Stimulated activated CD8-positive, alpha-beta memory T cell treated with anti-CD3 and anti-CD28 coated beads, Interleukin-2, amount 100 ng/mL, for 48 hours (primary cell): ENCODE data around the gene PBXIP1.
"Not testable (repeated sequence)": the region's sequence is repeated elsewhere in the genome, so short reads cannot be mapped to it uniquely, and the experiment has no call there.

Experiments used
- DNase-seq, 2 donors: peaks; one replicate each; pipeline ENCODE4 v3.0.0-alpha.2; 2020; ENCODE audit warnings: low read depth in 2 of 2

PBXIP1 gene

DNA sequence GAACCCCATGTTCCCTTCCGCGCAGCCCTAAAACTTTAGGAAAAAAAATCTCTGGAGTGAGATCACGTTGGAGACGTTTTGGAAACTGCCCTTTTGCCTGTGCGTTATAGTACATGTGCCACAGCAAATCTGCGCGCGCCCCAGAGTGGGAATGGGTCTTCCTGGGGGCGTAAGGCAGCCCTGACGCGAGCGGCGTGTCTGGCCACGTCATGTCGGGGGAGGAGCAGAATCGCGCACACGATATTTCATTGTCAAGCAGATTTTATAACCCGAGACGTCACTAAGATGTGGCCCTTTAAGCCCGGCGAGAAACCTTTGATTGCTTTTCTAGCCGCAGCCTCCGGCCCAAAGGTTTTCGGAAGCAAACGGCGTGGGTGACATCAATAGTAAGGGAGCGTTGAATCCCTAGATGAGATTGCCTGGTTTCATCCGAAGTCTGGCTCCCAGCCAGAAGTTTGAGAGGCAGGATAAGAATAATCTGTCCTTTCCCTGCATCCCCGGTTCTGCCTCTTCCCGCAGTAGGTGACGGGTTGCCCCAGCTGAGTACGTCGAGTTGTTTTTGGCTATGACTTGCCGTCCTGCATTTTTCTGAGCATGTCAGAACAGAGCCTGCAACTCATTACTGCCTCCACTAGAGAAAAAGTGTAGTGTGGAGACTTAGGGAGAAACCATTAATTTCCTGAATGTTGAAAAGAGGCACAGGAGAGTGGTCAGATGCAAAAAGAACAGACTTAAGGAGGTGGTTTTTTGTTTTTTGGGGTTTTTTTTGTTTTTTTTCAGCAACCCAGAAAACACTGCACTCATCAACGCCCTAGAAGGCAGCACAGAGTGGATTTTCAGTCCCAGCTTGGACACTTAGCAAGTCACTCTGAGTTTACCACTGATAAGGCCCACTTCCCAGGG lies 18.6 kb downstream of the PBXIP1 start:
- peak; percentile 82 for DNase-seq

DNA sequence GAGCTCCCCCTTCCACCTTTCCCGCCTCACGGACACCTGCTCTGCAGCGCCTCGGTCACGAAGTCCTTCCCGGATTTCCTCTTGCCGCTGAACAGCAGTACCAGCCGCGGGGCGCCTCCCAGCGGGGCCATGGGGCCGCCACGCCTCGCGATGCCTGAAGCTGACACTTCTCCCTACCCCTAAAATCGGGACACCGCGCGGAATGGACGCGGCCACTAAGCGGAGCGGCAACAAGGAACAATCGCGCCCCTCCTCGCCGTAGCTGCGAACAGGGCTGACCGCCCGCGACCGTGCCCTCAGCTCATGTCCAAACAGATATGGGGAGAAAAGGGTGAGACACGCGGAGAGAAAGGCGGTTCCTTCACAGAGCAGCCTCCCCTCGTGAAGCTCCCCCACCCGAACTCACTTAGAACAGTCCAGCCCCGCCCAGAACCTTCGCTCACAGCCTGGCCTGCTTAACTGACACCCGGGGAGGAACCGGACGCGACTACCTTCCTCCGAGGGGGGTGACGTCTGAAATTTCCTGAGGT lies 19.3 kb downstream of the PBXIP1 start, which contains the start of gene PMVK:
TSS of gene PMVK (minus strand) at position 165 of the 530 bp plus-strand sequence. CDS start at position 131, 34 bp downstream.
- peak; percentile 87 to 90 for DNase-seq

DNA sequence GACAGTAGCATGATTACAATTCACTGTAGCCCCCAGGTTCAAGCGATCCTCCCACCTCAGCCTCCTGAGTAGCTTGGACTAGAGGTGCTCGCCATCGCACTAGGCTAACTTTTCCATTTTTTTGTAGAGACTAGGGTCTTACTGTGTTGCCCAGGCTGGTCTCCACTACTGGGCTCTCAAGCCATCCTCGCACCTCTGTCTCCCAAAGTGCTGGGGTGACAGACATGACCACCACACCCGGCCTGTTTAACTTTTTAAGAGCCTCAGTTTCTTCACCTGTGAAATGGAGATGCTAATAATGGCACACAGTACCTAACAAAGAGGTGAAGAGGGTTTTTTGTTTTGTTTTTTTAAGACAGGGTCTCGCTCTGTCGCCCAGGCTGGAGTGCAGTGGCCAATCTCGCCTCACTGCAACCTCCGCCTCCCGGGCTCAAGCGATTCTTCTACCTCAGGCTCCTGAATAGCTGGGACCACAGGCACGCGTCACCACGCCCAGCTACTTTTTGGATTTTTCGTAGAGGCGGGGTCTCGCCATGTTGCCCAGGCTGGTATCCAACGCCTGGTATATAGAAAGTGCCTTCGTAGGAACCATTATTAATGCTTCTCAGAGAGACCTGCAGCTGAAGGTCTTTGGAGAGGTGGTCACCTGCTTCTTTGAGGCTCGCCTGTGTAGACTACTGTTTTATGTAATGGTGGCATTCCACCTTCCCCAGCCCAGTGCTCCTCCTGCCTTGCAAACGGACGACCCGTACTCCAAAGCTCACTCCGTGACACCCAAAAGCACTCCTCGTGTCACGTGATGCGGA lies 19.9 kb downstream of the PBXIP1 start:
- DNase-seq: no peak

DNA sequence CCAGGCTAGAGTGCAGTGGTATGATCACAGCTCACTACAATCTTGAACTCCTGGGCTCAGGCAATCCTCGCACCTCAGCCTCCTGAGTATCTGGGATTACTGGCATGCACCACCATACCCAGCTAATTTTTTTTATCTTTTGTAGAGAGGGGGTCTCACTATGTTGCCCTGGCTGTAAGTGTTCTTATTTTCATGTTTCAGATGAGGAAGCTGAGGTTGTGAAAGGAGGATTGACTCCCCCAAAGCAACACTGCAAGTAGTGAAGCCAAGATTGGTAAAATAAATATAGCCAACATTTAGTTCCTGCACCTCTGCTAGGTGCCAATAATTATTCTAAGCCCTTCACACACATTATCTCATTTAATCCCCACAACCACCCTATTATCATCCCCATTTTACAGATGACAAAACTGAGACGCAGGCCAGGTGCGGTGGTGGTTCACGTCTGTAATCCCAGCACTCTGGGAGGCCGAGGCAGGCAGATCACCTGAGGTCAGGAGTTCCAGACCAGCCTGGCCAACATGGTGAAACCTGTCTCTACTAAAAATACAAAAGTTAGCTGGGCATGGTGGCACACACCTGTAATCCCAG lies 21.4 kb downstream of the PBXIP1 start:
- DNase-seq: no peak

DNA sequence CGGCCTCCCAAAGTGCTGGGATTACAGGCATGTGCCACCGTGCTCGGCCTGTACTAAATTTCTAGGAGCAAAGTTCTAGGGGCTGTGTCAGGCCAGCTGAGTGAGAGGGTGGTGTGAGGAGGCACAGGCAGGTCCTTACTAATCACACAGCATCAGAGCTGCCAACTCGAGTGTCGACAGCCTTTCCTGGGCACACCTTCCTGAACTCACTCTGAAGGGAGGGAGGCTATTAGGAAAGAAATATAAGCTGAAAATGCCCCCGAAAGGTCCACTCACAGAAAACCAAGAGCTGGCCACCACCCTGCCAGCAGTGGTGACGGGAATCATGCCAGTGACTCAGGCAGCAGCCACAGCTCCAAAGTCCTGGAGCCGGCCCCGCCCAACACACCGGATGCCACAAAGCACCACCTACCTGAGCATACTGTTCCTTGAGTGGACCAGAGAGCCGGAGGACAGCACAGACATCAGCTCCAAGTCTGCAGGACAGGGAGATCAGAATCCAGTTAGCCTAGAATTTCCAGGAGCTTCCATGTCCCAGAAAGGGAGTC lies 23.9 kb downstream of the PBXIP1 start:
- DNase-seq: no peak

DNA sequence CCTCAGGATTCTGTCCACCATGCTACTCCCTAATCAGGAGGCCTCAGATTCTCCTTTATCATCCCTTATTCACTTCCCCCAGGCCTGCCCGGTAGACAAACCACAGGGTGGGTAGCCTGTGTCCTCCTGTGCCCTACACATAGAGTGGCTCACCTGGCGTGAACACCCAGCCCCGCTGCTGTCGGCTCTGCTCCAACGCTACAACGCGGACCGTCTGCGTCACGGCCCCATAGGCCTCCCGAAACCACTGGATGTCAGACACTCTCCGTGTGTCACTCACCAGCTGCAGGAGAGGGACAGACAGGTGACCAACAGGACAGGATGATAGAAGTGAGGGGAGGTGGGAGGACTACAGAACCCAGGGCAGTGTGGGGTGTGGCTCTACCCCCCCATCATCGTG lies 29.7 kb downstream of the PBXIP1 start:
- DNase-seq: no peak

DNA sequence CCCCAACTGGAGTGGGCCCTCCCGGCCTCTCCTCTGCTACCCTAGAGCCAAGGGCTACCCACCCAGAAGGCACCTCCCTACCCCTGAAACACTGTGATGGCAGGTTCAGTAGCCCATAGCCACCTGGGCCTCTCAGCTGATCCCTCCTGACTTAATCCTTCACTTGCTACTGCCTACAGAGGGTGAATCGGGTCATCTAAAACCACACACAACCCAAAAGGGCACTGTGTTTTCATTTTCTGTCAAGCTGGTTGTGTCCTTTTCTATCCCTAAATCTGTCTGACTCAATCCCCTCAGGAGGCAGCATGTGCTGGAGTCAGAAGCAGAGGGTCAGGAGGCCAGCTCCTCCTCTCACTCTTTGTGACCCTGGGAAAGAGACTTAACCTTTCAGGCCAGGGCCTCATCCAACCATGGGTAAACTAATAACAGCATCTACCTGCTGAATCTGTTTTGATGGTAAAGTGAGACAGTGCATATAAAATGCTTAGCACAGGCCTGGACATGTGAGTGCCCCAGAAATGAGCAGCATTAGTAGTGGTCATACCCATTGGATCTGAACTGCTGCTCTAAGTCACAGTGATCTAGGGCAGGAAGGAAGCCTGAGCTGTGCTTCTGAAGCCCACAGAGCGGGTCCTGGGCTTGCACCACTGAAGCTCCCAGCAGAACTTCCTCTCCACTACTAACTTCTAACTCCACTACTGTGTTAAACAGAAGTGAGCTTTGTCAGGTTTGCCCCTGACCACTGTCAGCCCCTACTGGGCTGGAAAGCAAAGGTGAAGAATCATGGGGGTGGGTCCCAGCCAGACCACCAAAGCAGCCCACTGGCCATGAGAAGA lies 30.3 kb downstream of the PBXIP1 start:
- no peak for DNase-seq

DNA sequence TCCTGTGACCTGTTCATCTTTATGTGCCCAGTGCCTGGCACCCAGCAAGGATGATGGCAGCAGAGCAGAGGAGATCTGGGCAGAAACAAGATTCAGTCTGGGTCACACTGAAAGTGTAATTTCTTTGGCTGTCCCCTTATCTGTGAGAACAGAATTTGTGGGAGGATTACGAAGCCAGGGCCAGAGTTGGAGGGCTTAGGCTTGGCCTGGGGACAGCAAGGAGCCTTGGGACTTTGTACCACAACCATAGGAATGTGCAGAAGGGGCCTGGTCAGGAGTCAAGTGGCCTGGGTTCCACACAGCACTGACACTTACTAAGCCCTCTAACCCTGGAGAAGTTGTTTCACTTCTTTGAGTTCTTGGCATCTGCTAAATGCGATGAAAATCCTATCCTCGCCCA lies 32.2 kb downstream of the PBXIP1 start:
- DNase-seq: no peak

DNA sequence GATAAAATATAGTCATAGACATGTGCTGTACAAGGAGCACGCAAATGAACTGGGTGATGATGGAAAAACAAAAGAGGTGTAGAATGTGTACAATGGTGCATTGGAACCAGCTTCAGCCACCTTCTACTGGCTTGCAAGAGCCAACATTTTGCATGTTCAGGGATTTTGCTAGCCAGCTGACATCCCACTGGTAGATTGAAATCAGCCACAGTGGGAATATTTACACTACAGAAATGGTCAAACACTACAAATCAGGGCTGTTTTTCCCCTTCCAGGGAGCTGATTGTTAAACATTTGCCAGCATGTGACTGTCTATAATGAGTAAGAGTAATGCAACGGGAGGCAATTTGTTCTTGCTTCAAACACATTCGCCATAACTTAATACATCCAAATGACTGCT lies 42.6 kb downstream of the PBXIP1 start:
- DNase-seq: no peak

DNA sequence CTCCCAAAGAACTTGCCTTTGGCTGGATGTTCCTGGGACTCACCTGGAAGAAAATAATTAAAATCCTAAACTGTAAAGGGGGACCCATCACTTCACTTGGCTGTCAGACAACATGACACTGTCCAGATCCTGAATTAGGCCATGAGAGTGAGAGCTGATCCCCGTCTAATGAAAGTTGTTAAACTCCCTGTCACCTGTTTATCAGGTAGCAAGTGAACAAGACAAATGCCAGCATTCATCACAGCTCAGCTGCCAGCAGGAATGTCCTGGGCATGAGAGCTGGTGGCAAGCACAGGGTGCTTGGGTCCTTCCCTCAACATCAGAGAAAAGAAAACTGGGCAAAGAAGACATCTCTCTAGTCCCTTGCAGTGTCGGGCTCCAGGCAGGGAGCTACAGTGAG lies 43.1 kb downstream of the PBXIP1 start:
- no peak for DNase-seq

DNA sequence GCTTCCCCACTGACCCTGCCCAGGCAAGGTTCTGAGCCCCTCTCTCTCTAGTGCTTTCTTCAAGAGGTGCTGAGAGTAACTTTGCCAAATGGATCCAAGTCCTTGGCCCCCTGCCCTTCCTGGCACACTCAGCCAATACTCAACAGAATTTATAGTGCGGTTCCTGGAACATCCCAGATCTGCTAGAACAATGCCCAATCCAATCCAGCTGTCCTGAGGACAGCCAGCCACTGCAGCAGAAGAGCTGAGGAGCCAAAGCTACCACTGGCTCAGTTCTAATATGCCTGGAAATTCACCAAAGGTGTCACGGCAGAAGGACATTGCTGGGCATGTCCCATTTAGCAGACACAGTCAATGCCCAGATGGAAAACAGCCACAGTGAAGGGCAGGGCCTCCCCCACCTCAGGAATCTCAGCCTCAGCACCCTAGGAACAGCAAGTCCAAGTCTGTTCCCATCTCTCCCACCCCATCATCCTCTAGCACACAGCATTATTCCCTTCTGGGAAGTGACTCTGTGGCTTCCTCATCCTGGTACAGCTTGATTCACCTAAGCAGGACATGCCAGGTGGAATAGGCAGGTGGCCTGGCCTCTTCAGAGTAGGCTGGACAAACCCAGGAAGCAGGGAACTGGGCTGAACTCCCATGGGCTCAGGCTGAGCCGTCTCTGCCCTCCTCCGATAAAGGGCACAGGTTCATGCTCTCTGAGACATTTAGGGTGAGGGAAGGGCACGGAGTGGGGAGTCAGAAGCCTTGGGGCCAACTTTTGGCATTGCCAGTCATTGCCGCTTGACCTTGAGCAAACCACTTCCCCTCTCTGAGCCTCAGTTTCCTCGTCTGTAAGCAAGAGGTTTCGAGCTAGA lies 44.0 kb downstream of the PBXIP1 start:
- no peak for DNase-seq

DNA sequence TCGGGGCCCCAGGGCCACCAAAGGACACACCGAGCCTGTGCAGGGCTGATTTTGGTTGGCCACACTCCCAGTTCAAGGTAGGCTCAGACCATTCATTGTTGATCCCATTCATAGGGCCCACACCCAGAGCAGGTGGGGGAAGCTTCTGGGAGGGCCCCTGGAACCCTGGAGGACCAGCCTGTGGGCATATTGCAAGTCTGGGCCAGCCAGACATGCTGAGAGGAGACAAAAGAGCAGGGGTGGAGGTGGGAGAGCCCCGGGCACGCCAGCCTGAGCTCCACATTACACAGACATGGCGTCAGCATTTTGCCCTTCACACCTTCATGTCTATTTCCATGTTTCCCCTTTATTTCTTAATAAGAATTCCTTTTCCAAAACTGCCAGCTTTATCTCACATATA lies 45.0 kb downstream of the PBXIP1 start:
- no peak for DNase-seq

DNA sequence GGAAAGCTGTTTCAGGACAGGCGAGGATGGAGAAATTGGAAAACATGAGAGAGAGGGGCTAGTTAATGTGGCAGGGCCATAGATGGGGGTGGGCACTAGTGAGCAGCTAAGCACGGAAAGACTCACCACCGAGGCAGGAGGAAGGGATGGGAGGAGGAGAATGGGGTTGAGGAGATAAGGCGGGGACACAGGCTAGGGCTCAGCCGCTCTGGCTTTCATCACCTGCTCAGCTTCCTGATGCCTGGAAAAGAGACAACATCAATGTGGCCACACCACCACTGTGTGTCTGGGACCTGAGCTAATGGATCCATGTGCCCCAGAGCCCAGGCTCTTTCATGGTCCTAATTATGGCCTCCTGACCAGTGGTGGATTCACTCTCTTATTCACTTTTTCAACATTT lies 47.0 kb downstream of the PBXIP1 start:
- no peak for DNase-seq

DNA sequence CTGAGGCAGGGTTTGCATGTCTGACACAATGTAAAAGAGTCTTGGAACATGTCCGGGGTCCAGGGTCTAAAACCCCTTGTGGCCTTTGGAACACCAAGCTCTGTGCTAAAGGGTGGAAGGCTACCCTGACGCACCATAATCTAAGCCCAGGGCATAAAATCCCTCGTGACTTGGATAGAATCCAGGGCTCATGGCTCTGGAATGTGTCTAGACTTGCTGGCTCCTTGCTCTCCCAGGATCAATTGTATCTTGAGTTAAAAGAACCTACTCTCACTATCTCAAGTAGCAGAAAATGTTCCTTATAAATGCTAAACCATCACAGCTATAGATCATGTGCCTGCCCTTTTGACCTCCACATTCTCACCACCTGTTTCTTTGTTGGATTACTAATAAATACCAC lies 47.8 kb downstream of the PBXIP1 start:
- not testable (repeated sequence) for DNase-seq

DNA sequence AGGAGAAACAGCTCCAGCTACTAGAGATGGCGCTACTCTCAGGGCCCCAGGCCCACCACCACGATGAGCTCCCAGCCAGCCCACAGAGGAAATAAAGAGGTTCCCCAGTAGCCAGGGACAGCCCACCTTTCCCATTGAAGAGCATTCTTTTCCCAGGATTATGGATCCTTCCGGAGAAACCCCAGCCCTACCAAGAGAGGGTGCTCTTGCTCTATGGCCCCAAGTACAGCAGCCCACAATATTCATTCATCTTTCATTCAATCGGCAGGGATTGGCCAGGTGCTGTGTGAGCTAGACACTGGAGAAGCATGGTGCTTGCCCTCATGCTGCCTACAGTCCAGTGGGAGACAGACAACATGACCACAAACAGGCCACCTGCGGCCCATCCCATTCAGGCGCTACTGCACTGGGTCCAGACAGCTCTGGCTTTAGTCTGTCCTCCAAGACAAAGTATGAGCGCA lies 49.2 kb downstream of the PBXIP1 start:
- DNase-seq: no peak

DNA sequence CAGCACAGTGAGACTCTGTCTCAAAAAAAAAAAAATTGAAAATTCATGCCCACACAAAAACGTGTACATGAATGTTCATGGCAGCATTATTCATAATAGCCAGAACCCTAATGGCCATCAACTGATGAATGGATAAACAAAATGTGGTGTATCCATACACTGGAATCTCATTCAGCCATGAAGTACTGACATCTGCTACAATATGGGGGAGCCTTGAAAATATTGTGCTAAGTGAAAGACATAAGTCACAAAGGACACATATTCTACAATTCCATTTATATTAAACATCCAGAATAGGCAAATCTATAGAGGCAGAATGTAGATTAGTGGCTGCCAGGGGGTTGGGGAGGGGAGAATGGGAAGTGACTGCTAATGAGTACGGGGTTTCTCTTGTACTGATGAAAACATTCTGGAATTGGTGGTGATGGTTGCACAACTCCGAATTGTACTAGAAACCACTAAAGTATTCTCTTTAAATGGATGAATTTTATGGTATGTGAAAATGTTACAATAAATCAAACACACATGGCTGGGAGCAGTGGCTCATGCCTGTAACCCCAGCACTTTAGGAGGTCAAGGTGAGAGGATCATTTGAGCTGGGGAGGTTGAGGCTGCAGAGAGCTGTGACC lies 52.8 kb downstream of the PBXIP1 start:
- DNase-seq: no peak

DNA sequence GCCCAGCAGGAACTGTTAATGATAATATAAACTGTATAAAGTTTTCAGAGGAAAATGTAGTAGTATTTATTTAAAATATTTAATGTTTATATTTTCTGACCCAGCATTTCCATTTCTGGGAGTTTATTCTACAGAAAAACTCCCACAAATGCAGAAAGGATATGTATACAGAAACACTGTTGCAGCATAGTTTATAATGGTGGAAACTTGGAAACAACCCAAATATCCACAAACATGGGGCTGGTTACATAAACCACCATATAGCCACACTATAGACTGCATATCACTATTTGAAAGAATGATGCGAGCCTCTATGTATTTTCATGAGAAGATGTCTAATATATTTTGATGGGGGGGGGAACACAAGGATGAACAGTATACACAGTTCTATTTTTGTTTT lies 54.3 kb downstream of the PBXIP1 start:
- no peak for DNase-seq

DNA sequence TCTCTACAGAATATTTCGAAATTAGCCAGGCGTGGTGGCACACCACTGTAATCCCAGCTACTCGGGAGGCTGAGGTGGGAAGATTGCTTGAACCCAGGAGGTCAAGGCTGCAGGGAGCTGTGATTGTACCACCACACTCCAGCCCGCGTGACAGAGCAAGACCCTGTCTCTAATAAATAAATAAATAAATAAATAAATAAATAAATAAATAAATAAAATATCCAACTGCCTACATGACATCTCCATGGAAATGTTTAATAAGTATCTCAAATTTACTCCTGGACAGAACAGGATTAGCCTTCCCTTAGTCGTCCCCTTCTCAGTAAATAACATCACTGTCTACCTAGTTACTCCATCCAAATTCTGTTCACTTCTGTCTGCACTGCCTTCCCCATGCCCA lies 56.9 kb downstream of the PBXIP1 start:
- no peak for DNase-seq

DNA sequence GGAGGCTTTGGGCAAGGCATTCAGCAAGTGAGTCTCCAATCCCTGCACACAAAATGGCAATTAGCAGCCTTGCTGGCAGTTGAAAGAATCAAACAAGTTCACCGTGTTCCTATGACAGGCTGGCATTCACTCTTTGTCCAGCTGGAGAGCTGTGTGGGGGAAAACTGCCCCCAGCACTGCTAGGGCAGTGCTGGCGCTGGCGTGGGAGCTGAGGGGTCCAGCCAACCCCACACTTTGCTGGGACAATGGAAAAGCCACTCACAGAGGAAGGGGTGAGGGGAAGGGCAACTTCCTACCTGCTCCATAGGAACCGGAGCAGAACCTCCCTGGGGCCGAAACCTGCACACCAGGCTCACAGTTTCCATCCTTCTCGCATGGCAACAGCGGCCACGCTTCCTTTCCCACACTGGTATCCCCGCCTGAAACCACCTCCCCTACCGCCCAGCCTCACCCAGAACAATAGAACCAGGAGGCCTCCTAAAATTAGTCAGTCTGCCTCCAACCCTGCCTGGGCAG lies 59.1 kb downstream of the PBXIP1 start:
- no peak for DNase-seq
